AG04450 (cell line): Measurements from ENCODE around the gene EFCAB6. TPM values are rescaled to one million over a fixed set of nuclear protein-coding genes. Genes with fewer than 3 reads are reported as not detected.

Experiments used
- CTCF ChIA-PET: fragments of 300-600, 350-600 bp; formaldehyde crosslinking; extraction: SDS; loops from one replicate; lab custom pipeline; 2022; ENCODE audit warnings: antibody characterized with exemption, inconsistent platforms; lab: Charles Lee
- POLR2A ChIA-PET: fragments of 350-600 bp; formaldehyde crosslinking; extraction: SDS; loops from one replicate; lab custom pipeline; 2021; ENCODE audit warnings: antibody characterized with exemption, inconsistent platforms; lab: Yijun Ruan, JAX
- DNase-seq: peaks from one replicate; pipeline ENCODE4 v3.0.0-alpha.2; 2011; ENCODE audit warnings: low read depth, low spot score
- H3K27ac ChIP-seq: one replicate; pipeline ENCODE4 v1.5.1; 2012; ENCODE audit warnings: low read depth, low read length, control low read depth
- H3K27me3 ChIP-seq: one replicate; pipeline ENCODE4 v1.6.0; 2012; ENCODE audit warnings: low read length; ENCODE audit not compliant: control insufficient read depth, insufficient read depth
- H3K4me3 ChIP-seq: 2 replicates; pipeline ENCODE4 v1.5.1; 2011; ENCODE audit warnings: mild to moderate bottlenecking, low read depth, low read length, control low read depth
- H3K9me3 ChIP-seq: 2 replicates; pipeline ENCODE4 v1.5.1; 2012; ENCODE audit warnings: low read length; ENCODE audit not compliant: control insufficient read depth, insufficient read depth
- polyA plus RNA-seq: library from polyadenylated mRNA; depleted of rRNA; stranded (reverse); fragments of >200 nt; gene quantifications from 2 replicates; pipeline ENCODE4 v1.2.3, GENCODE V29; 2011
- TF ChIP-seq, protein P1 (sequence below): IDR thresholded peaks from 2 replicates; pipeline ENCODE4 v1.5.1; 2011; ENCODE audit warnings: low read depth, low read length, control low read depth, inconsistent platforms

Gene EFCAB6
- polyA plus RNA-seq, 1 experiment = 1.4 TPM

DNA sequence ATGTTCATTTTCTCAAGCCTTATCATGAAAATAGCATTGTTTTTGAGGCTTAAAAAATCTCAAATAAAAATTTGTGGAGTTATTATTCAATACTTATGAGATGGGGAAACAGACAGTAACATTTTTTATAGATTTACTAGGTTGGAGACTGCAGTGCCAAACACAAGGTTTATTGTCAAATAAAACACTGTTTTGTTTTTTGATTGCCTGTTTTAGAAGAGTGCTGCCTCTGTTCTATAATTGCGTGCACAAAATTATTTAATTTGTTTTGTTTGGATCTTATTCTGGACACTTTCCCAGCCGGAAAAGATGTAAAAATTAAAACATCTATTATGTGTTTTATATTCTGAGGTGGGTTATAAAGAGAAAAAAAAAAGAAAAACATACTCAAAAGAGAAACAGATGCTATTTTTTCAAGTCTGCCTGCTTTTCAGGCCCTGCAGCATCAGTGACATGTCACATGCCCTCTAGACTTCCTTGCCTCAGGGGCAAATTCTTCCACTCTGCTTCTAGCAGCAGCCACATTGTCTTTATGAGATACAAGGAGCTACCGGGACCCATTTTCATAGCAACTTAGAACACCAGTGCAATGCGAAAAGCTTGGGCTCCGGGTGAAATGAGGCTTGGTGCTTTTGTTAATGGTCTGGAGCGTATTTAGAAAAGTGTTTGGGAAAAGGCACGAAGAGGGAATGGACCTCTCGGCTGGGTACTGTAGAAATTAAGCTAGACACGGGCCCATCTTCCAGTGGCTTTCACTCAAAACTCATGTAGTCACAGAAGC is 77.5 kb downstream of the EFCAB6 start:
- no peak for DNase-seq
- no peaks in the 10 kb centered on the region for H3K27me3 ChIP-seq
- H3K4me3 ChIP-seq = no peak overlapping the region
- TF ChIP-seq, protein P1, sequence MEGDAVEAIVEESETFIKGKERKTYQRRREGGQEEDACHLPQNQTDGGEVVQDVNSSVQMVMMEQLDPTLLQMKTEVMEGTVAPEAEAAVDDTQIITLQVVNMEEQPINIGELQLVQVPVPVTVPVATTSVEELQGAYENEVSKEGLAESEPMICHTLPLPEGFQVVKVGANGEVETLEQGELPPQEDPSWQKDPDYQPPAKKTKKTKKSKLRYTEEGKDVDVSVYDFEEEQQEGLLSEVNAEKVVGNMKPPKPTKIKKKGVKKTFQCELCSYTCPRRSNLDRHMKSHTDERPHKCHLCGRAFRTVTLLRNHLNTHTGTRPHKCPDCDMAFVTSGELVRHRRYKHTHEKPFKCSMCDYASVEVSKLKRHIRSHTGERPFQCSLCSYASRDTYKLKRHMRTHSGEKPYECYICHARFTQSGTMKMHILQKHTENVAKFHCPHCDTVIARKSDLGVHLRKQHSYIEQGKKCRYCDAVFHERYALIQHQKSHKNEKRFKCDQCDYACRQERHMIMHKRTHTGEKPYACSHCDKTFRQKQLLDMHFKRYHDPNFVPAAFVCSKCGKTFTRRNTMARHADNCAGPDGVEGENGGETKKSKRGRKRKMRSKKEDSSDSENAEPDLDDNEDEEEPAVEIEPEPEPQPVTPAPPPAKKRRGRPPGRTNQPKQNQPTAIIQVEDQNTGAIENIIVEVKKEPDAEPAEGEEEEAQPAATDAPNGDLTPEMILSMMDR = no peak
- H3K27ac ChIP-seq = no peak overlapping the region
- H3K9me3 ChIP-seq = no peaks in the 10 kb centered on the region
- CTCF ChIA-PET = no interaction called here
- POLR2A ChIA-PET = no interaction called here

GRCh38 chr22:43733138-43733537 is 79.0 kb downstream of the EFCAB6 start:
- CTCF ChIA-PET = no interaction called here
- H3K9me3 ChIP-seq = no peaks in the 10 kb centered on the region
- POLR2A ChIA-PET = no interaction called here
- no peaks in the 10 kb centered on the region for H3K27me3 ChIP-seq
- H3K4me3 ChIP-seq = no peak overlapping the region
- TF ChIP-seq, protein P1 = no peak
- H3K27ac ChIP-seq = no peak overlapping the region
- no peak for DNase-seq

GRCh38 chr22:43731988-43732387 is 80.1 kb downstream of the EFCAB6 start:
- no peak overlapping the region for H3K27ac ChIP-seq
- POLR2A ChIA-PET = no interaction called here
- CTCF ChIA-PET = no interaction called here
- no peak for DNase-seq
- TF ChIP-seq, protein P1 = no peak
- H3K27me3 ChIP-seq = no peaks in the 10 kb centered on the region
- H3K4me3 ChIP-seq = no peak overlapping the region
- H3K9me3 ChIP-seq = no peaks in the 10 kb centered on the region

DNA sequence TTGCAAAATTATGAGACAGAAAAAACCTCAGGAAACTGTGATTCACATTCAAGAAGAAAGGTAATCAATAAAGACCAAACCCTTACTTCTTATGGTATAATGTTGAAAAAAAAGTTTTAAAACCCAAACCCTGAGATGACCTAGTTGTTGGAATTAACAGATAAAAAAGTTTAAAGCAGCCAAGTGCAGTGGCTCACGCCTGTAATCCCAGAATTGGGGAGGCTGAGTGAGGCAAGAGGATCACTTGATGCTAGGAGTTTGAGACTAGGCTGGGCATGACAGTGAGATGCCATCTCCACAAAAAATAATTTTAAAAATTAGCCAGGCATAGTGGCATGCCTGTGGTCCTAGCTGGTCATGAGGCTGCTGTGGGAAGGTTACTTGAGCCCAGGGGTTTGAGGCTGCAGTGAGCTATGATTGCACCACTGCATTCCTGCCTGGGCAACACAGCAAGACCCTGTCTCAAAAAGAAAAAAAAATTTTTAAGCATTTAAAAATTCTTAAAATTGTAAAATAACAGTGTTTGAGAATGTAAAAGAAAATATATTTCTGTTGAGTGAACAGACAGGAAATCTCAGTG is 85.1 kb downstream of the EFCAB6 start:
- CTCF ChIA-PET = no interaction called here
- H3K27me3 ChIP-seq = no peaks in the 10 kb centered on the region
- H3K9me3 ChIP-seq = no peaks in the 10 kb centered on the region
- TF ChIP-seq, protein P1 = no peak
- no peak overlapping the region for H3K27ac ChIP-seq
- no peak for DNase-seq
- POLR2A ChIA-PET = no interaction called here
- no peak overlapping the region for H3K4me3 ChIP-seq

- H3K27me3 ChIP-seq = no peaks in the 10 kb centered on the region
- ChIA-PET CTCF (interaction anchor here (0.6 kb wide), 1 partner anchor 15 kb away, joined by 4 read pairs; no protein-coding TSS in a partner anchor), POLR2A (no interaction called here)
- H3K27ac ChIP-seq = no peak overlapping the region
- DNase-seq = no peak
- TF ChIP-seq, protein P1 = no peak
- no peaks in the 10 kb centered on the region for H3K9me3 ChIP-seq
- H3K4me3 ChIP-seq = no peak overlapping the region
Measured at GRCh38 chr22:43726322-43726721, 85.8 kb downstream of the EFCAB6 start.
